ENCODE results near the gene LRIG2. TPM values are rescaled to one million over a fixed set of nuclear protein-coding genes. Genes with fewer than 3 reads are reported as not detected.
A peak's percentile ranks its signal among the peaks of the same experiment; 100 is the strongest.

LRIG2 gene
- total and polyA plus RNA-seq, 4 donors = 1.3 to 11.9 (median 6.0) TPM

DNA sequence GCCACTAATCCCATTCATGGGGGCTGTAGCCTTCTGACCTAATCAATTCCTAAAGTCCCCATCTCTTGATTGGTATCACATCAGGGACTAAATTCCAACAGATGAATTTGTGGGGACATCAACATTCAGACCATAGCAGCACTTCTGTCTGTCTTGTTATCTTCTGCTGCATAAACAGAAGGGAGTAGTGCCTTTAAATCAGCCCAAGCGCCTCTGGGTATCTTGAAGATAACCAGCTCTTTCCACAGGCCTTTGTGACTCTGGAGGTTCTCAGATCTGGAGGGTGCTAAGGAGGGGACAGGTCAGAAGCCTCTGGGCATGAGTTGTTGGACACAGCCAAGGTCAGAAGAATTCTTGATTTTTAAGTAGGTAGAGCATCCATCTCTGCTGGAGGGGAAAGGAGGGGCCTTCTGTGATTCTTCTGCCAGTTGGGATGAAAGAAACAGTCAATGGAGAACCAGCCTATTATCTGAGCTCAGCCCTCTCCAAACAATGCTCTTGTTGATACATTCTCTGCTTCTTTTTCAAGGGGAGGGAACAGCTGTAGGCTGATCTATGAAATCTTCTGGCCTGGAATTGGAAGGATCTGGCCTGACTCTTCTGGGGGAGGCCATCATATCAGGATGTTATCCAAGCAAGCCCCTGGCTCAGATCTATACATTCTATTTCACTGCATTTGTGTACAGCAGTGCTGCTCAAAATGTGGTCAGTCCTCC, 31.3 kb upstream of the LRIG2 start:
- no peaks in the 10 kb centered on the region for H3K27me3 ChIP-seq (ENCODE audit: control insufficient read depth in 4 of 4, insufficient read depth in 4 of 4, low read length in 3 of 4)
- H3K27ac ChIP-seq (ENCODE audit: low read depth in 1 of 2, low read length in 2 of 2) = no peak overlapping the region
- no peaks in the 10 kb centered on the region for H3K9me3 ChIP-seq (ENCODE audit: control insufficient read depth in 4 of 4, low read length in 3 of 4)
- TF ChIP-seq EGR1 (IDR thresholded peaks at IDR 0.05; ENCODE audit: low read depth in 2 of 2) = no peak
- TF ChIP-seq TAF1 (conservative IDR thresholded peaks at IDR 0.05) = no peak
- TF ChIP-seq YY1 (IDR thresholded peaks at IDR 0.05) = no peak
- TF ChIP-seq, protein P1, sequence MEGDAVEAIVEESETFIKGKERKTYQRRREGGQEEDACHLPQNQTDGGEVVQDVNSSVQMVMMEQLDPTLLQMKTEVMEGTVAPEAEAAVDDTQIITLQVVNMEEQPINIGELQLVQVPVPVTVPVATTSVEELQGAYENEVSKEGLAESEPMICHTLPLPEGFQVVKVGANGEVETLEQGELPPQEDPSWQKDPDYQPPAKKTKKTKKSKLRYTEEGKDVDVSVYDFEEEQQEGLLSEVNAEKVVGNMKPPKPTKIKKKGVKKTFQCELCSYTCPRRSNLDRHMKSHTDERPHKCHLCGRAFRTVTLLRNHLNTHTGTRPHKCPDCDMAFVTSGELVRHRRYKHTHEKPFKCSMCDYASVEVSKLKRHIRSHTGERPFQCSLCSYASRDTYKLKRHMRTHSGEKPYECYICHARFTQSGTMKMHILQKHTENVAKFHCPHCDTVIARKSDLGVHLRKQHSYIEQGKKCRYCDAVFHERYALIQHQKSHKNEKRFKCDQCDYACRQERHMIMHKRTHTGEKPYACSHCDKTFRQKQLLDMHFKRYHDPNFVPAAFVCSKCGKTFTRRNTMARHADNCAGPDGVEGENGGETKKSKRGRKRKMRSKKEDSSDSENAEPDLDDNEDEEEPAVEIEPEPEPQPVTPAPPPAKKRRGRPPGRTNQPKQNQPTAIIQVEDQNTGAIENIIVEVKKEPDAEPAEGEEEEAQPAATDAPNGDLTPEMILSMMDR (IDR thresholded peaks at IDR 0.05; ENCODE audit: low read depth, low read length, missing input control) = no peak
- TF ChIP-seq, protein P2, sequence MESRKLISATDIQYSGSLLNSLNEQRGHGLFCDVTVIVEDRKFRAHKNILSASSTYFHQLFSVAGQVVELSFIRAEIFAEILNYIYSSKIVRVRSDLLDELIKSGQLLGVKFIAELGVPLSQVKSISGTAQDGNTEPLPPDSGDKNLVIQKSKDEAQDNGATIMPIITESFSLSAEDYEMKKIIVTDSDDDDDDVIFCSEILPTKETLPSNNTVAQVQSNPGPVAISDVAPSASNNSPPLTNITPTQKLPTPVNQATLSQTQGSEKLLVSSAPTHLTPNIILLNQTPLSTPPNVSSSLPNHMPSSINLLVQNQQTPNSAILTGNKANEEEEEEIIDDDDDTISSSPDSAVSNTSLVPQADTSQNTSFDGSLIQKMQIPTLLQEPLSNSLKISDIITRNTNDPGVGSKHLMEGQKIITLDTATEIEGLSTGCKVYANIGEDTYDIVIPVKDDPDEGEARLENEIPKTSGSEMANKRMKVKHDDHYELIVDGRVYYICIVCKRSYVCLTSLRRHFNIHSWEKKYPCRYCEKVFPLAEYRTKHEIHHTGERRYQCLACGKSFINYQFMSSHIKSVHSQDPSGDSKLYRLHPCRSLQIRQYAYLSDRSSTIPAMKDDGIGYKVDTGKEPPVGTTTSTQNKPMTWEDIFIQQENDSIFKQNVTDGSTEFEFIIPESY (IDR thresholded peaks at IDR 0.05) = no peak
- TF ChIP-seq RAD21 (IDR thresholded peaks at IDR 0.05) = no peak
- no peak for TF ChIP-seq RXRA (IDR thresholded peaks at IDR 0.05)
- no peak for TF ChIP-seq GABPA (IDR thresholded peaks at IDR 0.05 in 1 of 2, conservative IDR thresholded peaks at IDR 0.05 in 1 of 2)
- no peak for TF ChIP-seq NR2F2 (IDR thresholded peaks at IDR 0.05)
- TF ChIP-seq, protein P3, sequence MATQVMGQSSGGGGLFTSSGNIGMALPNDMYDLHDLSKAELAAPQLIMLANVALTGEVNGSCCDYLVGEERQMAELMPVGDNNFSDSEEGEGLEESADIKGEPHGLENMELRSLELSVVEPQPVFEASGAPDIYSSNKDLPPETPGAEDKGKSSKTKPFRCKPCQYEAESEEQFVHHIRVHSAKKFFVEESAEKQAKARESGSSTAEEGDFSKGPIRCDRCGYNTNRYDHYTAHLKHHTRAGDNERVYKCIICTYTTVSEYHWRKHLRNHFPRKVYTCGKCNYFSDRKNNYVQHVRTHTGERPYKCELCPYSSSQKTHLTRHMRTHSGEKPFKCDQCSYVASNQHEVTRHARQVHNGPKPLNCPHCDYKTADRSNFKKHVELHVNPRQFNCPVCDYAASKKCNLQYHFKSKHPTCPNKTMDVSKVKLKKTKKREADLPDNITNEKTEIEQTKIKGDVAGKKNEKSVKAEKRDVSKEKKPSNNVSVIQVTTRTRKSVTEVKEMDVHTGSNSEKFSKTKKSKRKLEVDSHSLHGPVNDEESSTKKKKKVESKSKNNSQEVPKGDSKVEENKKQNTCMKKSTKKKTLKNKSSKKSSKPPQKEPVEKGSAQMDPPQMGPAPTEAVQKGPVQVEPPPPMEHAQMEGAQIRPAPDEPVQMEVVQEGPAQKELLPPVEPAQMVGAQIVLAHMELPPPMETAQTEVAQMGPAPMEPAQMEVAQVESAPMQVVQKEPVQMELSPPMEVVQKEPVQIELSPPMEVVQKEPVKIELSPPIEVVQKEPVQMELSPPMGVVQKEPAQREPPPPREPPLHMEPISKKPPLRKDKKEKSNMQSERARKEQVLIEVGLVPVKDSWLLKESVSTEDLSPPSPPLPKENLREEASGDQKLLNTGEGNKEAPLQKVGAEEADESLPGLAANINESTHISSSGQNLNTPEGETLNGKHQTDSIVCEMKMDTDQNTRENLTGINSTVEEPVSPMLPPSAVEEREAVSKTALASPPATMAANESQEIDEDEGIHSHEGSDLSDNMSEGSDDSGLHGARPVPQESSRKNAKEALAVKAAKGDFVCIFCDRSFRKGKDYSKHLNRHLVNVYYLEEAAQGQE (IDR thresholded peaks at IDR 0.05) = no peak
- 38% methylated on average over 1 of the region's 1 CpG for WGBS
- no peak for DNase-seq (ENCODE audit: low spot score)
- peaks cover 2 to 12% (median 5%) of the 10 kb centered on the region in 4 donors for H3K4me1 ChIP-seq (ENCODE audit: control insufficient read depth in 4 of 4, insufficient read depth in 4 of 4, low read length in 3 of 4)
- no peaks in the 10 kb centered on the region for H3K36me3 ChIP-seq (ENCODE audit: control insufficient read depth in 4 of 4, insufficient read depth in 3 of 4, low read depth in 1 of 4, low read length in 3 of 4)
- H3K4me3 ChIP-seq (ENCODE audit: low read depth in 1 of 3, low read length in 3 of 3) = no peak overlapping the region
- H3K9ac ChIP-seq (ENCODE audit: low read depth in 1 of 2, low read length in 2 of 2) = no peak overlapping the region

DNA sequence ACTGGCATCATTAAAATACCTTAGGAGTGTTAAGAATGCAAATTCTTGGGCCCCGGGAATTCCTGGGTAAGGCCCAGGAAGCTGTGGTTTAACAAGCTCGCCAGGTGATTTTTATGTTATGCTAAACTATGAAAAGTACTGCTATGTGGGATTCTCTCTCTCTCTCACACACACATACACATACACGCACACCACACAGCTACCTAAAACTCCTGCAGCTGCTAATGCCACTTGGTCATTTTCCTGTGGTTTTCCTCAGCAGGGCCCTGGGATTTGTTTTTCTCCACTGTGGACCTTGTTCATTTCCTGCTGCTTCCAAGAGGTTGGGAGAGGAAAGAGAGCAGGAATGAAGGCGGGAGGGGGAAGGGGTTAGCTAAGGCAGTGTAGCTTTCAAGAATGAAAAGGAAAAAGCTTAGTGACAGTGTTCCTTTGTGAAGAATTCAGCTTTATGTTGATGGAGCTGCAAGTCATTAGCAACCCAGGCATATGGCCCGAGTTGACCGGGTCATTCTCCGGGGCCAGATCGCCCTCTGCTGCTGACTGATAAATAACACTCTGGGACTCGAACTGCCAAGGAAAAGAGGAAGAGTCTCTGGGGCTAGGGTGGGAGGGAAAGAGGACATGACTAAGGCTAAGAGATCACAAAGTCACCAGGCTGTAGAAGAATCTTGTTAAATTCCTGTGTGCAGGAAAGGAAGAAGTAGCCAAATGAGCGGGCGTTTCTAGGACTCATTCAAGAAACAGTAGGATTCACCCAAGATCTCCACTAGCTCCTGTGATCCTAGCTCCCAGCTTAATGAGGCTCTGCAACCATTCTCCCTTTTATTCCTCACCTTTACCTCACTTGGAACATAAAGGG, 30.5 kb upstream of the LRIG2 start:
- peak; percentile 74 for DNase-seq (ENCODE audit: low spot score)
- H3K27ac ChIP-seq (ENCODE audit: low read depth in 1 of 2, low read length in 2 of 2) = no peak overlapping the region
- no peaks in the 10 kb centered on the region for H3K27me3 ChIP-seq (ENCODE audit: control insufficient read depth in 4 of 4, insufficient read depth in 4 of 4, low read length in 3 of 4)
- WGBS = 24% methylated on average over 11 of the region's 11 CpGs
- H3K4me3 ChIP-seq (ENCODE audit: low read depth in 1 of 3, low read length in 3 of 3) = no peak overlapping the region
- H3K9ac ChIP-seq (ENCODE audit: low read depth in 1 of 2, low read length in 2 of 2) = no peak overlapping the region
- peak; percentile 62 to 78 for TF ChIP-seq RXRA (IDR thresholded peaks at IDR 0.05)
- TF ChIP-seq NR2F2 (IDR thresholded peaks at IDR 0.05) = peak; percentile 70
- TF ChIP-seq, protein P2 (IDR thresholded peaks at IDR 0.05) = no peak
- TF ChIP-seq, protein P4, sequence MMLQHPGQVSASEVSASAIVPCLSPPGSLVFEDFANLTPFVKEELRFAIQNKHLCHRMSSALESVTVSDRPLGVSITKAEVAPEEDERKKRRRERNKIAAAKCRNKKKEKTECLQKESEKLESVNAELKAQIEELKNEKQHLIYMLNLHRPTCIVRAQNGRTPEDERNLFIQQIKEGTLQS (IDR thresholded peaks at IDR 0.05) = no peak
- no peak for TF ChIP-seq TAF1 (conservative IDR thresholded peaks at IDR 0.05)
- peak; percentile 97 for TF ChIP-seq RAD21 (IDR thresholded peaks at IDR 0.05)
- no peak for TF ChIP-seq HNF4A (conservative IDR thresholded peaks at IDR 0.05)
- TF ChIP-seq, protein P1 (IDR thresholded peaks at IDR 0.05; ENCODE audit: low read depth, low read length, missing input control) = peak; percentile 76
- TF ChIP-seq FOXA1 (IDR thresholded peaks at IDR 0.05) = no peak
- peak; percentile 13 for TF ChIP-seq YY1 (IDR thresholded peaks at IDR 0.05)
- H3K36me3 ChIP-seq (ENCODE audit: control insufficient read depth in 4 of 4, insufficient read depth in 3 of 4, low read depth in 1 of 4, low read length in 3 of 4) = no peaks in the 10 kb centered on the region
- no peaks in the 10 kb centered on the region for H3K9me3 ChIP-seq (ENCODE audit: control insufficient read depth in 4 of 4, low read length in 3 of 4)
- peaks cover 2 to 12% (median 5%) of the 10 kb centered on the region in 4 donors for H3K4me1 ChIP-seq (ENCODE audit: control insufficient read depth in 4 of 4, insufficient read depth in 4 of 4, low read length in 3 of 4)
